A673 (cell line): ENCODE measurements around the gene TP53I13.

ENCODE experiments used
- EZH2 ChIP-seq: fragments of 200-600 bp; sonication (generic); IDR thresholded peaks from 2 replicates; pipeline ENCODE4 v1.6.1; 2017; ENCODE audit warnings: borderline replicate concordance, low read depth, mild to moderate bottlenecking, mixed read lengths, antibody characterized with exemption, low read length; ENCODE audit not compliant: poor library complexity, severe bottlenecking
- TF ChIP-seq, protein P1 (sequence below): fragments of 300-800, 200-600 bp; sonication (generic); conservative IDR thresholded peaks from 2 replicates; pipeline ENCODE4 v1.5.1; 2017; ENCODE audit warnings: low read depth, mild to moderate bottlenecking, antibody characterized with exemption, low read length, moderate library complexity, mixed read lengths

GRCh38 chr17:29591146-29591736 is 22.7 kb downstream of the TP53I13 start:
- TF ChIP-seq, protein P1, sequence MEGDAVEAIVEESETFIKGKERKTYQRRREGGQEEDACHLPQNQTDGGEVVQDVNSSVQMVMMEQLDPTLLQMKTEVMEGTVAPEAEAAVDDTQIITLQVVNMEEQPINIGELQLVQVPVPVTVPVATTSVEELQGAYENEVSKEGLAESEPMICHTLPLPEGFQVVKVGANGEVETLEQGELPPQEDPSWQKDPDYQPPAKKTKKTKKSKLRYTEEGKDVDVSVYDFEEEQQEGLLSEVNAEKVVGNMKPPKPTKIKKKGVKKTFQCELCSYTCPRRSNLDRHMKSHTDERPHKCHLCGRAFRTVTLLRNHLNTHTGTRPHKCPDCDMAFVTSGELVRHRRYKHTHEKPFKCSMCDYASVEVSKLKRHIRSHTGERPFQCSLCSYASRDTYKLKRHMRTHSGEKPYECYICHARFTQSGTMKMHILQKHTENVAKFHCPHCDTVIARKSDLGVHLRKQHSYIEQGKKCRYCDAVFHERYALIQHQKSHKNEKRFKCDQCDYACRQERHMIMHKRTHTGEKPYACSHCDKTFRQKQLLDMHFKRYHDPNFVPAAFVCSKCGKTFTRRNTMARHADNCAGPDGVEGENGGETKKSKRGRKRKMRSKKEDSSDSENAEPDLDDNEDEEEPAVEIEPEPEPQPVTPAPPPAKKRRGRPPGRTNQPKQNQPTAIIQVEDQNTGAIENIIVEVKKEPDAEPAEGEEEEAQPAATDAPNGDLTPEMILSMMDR = no peak
- TF ChIP-seq EZH2 = no peak
